WTC11 (cell line): ENCODE results near the gene ROR2. TPM values are rescaled to one million over a fixed set of nuclear protein-coding genes. Genes with fewer than 3 reads are reported as not detected.

ENCODE experiments used
- ATAC-seq: fragments of 200-7000 bp; cut with Tn5 transposase; 2 replicates; pipeline ENCODE4 v1.10.0; 2021; ENCODE audit warnings: mild to moderate bottlenecking, moderate library complexity
- CTCF ChIA-PET: fragments of 300-600 bp; sonication (Branson Sonifier 250); formaldehyde crosslinking; loops from one replicate; lab custom pipeline; 2021; ENCODE audit warnings: antibody characterized with exemption; lab: Charles Lee
- POLR2A ChIA-PET: fragments of 350-600 bp; sonication (Branson Sonifier 250); formaldehyde crosslinking; loops from one replicate; lab custom pipeline; 2021; ENCODE audit warnings: antibody characterized with exemption; lab: Charles Lee
- DNase-seq: peaks from one replicate; pipeline ENCODE4 v3.0.0; 2021; ENCODE audit warnings: low spot score
- H3K27ac Mint-ChIP-seq: 2 replicates; pipeline ENCODE4 v1.8.0; 2021; ENCODE audit warnings: mixed read lengths
- H3K27me3 Mint-ChIP-seq: 2 replicates; pipeline ENCODE4 v1.8.0; 2021; ENCODE audit warnings: low read depth, mild to moderate bottlenecking, moderate library complexity, mixed read lengths
- H3K36me3 Mint-ChIP-seq: 2 replicates; pipeline ENCODE4 v1.8.0; 2021; ENCODE audit warnings: mixed read lengths
- H3K4me1 Mint-ChIP-seq: 2 replicates; pipeline ENCODE4 v1.8.0; 2022; ENCODE audit warnings: mixed read lengths
- H3K4me3 Mint-ChIP-seq: 2 replicates; pipeline ENCODE4 v1.8.0; 2021; ENCODE audit warnings: mild to moderate bottlenecking, moderate library complexity, mixed read lengths
- H3K9me3 Mint-ChIP-seq: 2 replicates; pipeline ENCODE4 v1.8.0; 2021; ENCODE audit warnings: mixed read lengths
- AFF4 ChIP-seq: sonication (generic); formaldehyde crosslinking; IDR thresholded peaks from 2 replicates; pipeline ENCODE4 v1.8.1; 2023; ENCODE audit warnings: mild to moderate bottlenecking, missing genetic modification reagents, borderline replicate concordance
- ATF3 ChIP-seq: sonication (generic); formaldehyde crosslinking; conservative IDR thresholded peaks from 2 replicates; pipeline ENCODE4 v1.8.1; 2022; ENCODE audit warnings: mild to moderate bottlenecking, missing genetic modification reagents
- IRF1 ChIP-seq: sonication (generic); formaldehyde crosslinking; IDR thresholded peaks from 2 replicates; pipeline ENCODE4 v1.8.0; 2023; ENCODE audit warnings: missing genetic modification reagents
- KAT7 ChIP-seq: sonication (generic); formaldehyde crosslinking; IDR thresholded peaks from 2 replicates; pipeline ENCODE4 v1.8.1; 2023; ENCODE audit warnings: missing genetic modification reagents, mild to moderate bottlenecking, borderline replicate concordance
- MAX ChIP-seq: sonication (generic); formaldehyde crosslinking; IDR thresholded peaks from 2 replicates; pipeline ENCODE4 v1.8.0; 2022; ENCODE audit warnings: mild to moderate bottlenecking, missing genetic modification reagents
- MYBL2 ChIP-seq: sonication (generic); formaldehyde crosslinking; IDR thresholded peaks from 2 replicates; pipeline ENCODE4 v1.8.1; 2023; ENCODE audit warnings: mild to moderate bottlenecking, moderate library complexity, missing genetic modification reagents
- NR2C2 ChIP-seq: sonication (generic); formaldehyde crosslinking; IDR thresholded peaks from 2 replicates; pipeline ENCODE4 v1.8.0; 2022; ENCODE audit warnings: mild to moderate bottlenecking, missing genetic modification reagents
- NR3C1 ChIP-seq: sonication (generic); formaldehyde crosslinking; conservative IDR thresholded peaks from 2 replicates; pipeline ENCODE4 v1.8.1; 2023; ENCODE audit warnings: low read depth, mild to moderate bottlenecking, missing genetic modification reagents
- PRDM15 ChIP-seq: sonication (generic); formaldehyde crosslinking; IDR thresholded peaks from 2 replicates; pipeline ENCODE4 v1.8.0; 2022; ENCODE audit warnings: missing genetic modification reagents
- PRRX2 ChIP-seq: fragments of 250-450 bp; sonication (Bioruptor Pico); IDR thresholded peaks from 2 replicates; pipeline ENCODE4 v1.8.0; 2021; ENCODE audit warnings: mild to moderate bottlenecking
- RELA ChIP-seq: sonication (generic); formaldehyde crosslinking; IDR thresholded peaks from 2 replicates; pipeline ENCODE4 v1.8.1; 2022; ENCODE audit warnings: missing genetic modification reagents, mild to moderate bottlenecking, borderline replicate concordance
- SP1 ChIP-seq: sonication (generic); formaldehyde crosslinking; conservative IDR thresholded peaks from 2 replicates; pipeline ENCODE4 v1.8.1; 2022; ENCODE audit warnings: missing genetic modification reagents
- TP53 ChIP-seq: sonication (generic); formaldehyde crosslinking; IDR thresholded peaks from 2 replicates; pipeline ENCODE4 v1.8.1; 2023; ENCODE audit warnings: mild to moderate bottlenecking, missing genetic modification reagents
- USF1 ChIP-seq: sonication (generic); formaldehyde crosslinking; IDR thresholded peaks from 2 replicates; pipeline ENCODE4 v1.8.0; 2022; ENCODE audit warnings: mild to moderate bottlenecking, missing genetic modification reagents
- ZNF121 ChIP-seq: sonication (generic); formaldehyde crosslinking; IDR thresholded peaks from 2 replicates; pipeline ENCODE4 v1.8.0; 2023; ENCODE audit warnings: missing genetic modification reagents
- ZNF671 ChIP-seq: fragments of 250-450 bp; sonication (Bioruptor Pico); IDR thresholded peaks from 2 replicates; pipeline ENCODE4 v1.8.0; 2021; ENCODE audit warnings: mild to moderate bottlenecking
- ZSCAN18 ChIP-seq: fragments of 250-450 bp; sonication (Bioruptor Pico); IDR thresholded peaks from 2 replicates; pipeline ENCODE4 v2.1.2; 2022; ENCODE audit warnings: mild to moderate bottlenecking, moderate library complexity
- total RNA-seq: library from RNA; stranded (reverse); gene quantifications from 3 replicates; pipeline ENCODE4 v1.2.3, GENCODE V29; 2021

The ROR2 gene
- total RNA-seq, 1 experiment from 2014 or later, result 19.8 TPM

- H3K27ac Mint-ChIP-seq, result no peak overlapping the region
These were observed 66.5 kb downstream of the ROR2 start for GRCh38 chr9:91883503-91883902.

GRCh38 chr9:91882627-91883026, 67.4 kb downstream of the ROR2 start:
- Mint-ChIP-seq H3K4me1 (peaks cover 42% of the 10 kb centered on the region), H3K36me3 (peaks cover 17% of the 10 kb centered on the region), H3K27ac (no peak overlapping the region), H3K9me3 (0 out of 2 replicates have a peak, but pooled peaks cover 8% of the 10 kb centered on the region), H3K4me3 (no peak overlapping the region), H3K27me3 (peaks cover 4% of the 10 kb centered on the region)
- no peak for TF ChIP-seq ZNF671
- no peak for TF ChIP-seq IRF1
- no peak for TF ChIP-seq ZNF121 (CRISPR knock-in tag)
- TF ChIP-seq NR3C1 (CRISPR knock-in tag), result no peak
- TF ChIP-seq RELA, result no peak
- no peak for TF ChIP-seq MAX
- TF ChIP-seq AFF4 (CRISPR knock-in tag), result no peak
- TF ChIP-seq ATF3, result no peak
- no peak for TF ChIP-seq SP1 (CRISPR knock-in tag)
- TF ChIP-seq PRDM15 (CRISPR knock-in tag), result no peak
- no peak for TF ChIP-seq ZSCAN18 (CRISPR knock-in tag)
- CTCF ChIA-PET, result no interaction called here
- no peak for ATAC-seq
- DNase-seq, result no peak
- POLR2A ChIA-PET, result no interaction called here

More at GRCh38 chr9:91883503-91883902, 66.5 kb downstream of the ROR2 start:
- TF ChIP-seq PRRX2 (no peak), TP53 (CRISPR knock-in tag) (no peak), KAT7 (no peak), NR2C2 (no peak), MYBL2 (CRISPR knock-in tag) (no peak), USF1 (no peak), IRF1 (no peak)
- ATAC-seq (no peak), DNase-seq (no peak)
- Mint-ChIP-seq H3K4me1 (peaks cover 47% of the 10 kb centered on the region), H3K9me3 (0 out of 2 replicates have a peak, but pooled peaks cover 8% of the 10 kb centered on the region), H3K36me3 (peaks cover 17% of the 10 kb centered on the region), H3K4me3 (no peak overlapping the region), H3K27me3 (peaks cover 8% of the 10 kb centered on the region)
- ChIA-PET POLR2A (no interaction called here), CTCF (interaction anchor here (1.9 kb wide), 1 partner anchor 108 kb away, joined by 11 read pairs; no protein-coding TSS in a partner anchor)
